HG02798 (cell line): ENCODE results near the gene FMNL1.

Experiments used
- ATAC-seq: cut with Tn5 transposase; IDR thresholded peaks from one replicate; pipeline ENCODE4 v1.9.1; 2021; ENCODE audit warnings: mild to moderate bottlenecking; ENCODE audit not compliant: unreplicated experiment, poor library complexity

The FMNL1 gene

DNA sequence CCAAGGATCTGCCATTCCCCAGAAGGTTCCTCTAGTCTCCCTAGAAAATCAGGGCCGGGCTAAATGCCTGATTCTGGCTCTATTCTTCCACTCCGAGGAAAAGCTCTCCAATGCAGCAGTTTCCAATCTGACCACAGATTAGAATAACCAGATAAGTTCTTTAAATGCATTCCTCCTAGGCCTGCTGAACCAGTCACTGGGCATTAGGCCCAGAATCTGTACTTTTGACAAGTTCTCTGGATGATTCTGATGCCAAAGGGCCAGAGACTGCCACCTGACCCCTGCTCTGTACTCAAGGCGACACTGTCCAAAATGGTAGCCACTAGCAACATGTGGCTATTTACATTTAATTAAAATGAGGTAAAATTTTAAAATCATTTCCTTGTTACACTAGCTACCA, 72.8 kb downstream of the FMNL1 start:
- no peak for ATAC-seq

DNA sequence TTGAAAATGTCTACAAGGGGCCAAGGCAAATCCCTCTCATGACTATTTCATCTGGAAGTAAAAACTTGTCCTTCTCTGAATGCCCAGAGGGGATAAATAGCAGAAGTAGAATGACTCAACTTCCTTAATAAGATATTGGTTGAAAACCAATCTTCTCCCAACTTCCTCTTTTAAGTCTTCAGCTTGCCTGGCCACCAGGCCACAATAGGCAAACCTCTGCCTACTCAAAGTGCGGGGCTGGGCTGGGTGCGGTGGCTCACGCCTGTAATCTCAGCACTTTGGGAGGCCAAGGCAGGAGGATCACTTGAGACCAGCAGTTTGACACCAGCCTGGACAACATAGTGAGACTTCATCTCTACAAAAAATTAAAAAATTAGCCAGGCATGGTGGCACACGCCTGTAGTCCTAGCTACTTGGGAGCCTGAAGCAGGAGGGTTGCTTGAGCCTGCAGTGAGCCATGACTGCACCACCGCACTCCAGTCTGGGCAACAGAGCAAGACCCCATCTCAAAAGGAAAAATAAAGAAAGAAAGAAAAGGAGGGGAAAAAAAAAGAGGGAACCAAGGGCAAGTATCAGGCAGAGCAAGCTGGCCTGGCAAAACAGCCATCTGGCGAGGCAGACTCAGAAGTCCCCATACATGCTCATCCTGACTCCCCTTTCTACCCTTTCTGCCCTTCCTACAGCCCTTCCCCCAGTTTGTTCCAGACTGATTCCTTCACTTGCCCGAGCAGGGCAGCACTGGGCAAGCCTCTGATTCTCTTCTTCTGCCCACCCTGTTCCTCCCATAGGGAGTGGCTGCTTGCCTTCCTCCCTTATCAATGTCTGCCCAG, 74.5 kb downstream of the FMNL1 start:
- peak; percentile 31 for ATAC-seq

DNA sequence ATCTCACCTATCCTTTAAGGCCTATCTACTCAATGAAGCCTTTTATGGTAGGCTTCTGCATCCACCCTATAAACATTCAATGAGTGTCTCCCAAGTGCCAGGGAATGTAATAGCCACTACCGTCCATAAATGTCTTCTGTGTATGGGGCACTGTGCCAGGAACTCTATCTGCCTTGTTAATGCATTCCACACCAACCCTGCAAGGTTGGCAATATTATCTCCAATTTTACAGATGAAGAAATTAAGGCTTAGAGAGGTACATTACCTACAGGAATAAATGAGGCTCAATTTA, 75.1 kb downstream of the FMNL1 start:
- no peak for ATAC-seq
